CD4-positive, alpha-beta memory T cell (primary cell): ENCODE measurements around the gene GASK1A. TPM values are rescaled to one million over a fixed set of nuclear protein-coding genes. Genes with fewer than 3 reads are reported as not detected.

Experiments used
- CTCF ChIA-PET: fragments of 350-600 bp; sonication (Branson Sonifier 250); formaldehyde crosslinking; loops from one replicate; lab custom pipeline; 2021; ENCODE audit warnings: inconsistent platforms; ENCODE audit not compliant: partially characterized antibody; lab: Charles Lee
- POLR2A ChIA-PET: fragments of 350-600 bp; sonication (Branson Sonifier 250); formaldehyde crosslinking; loops from one replicate; lab custom pipeline; 2021; ENCODE audit not compliant: partially characterized antibody; lab: Charles Lee
- DNase-seq, 5 donors: peaks; one replicate each; pipeline versions ENCODE4 v3.0.0 to v3.0.0-alpha.2; 2020 to 2022; ENCODE audit warnings: mixed read lengths in 1 of 5
- H3K27ac ChIP-seq: one replicate; pipeline ENCODE4 v1.7.0; 2013; ENCODE audit warnings: low read depth, low read length
- H3K27me3 ChIP-seq: 2 replicates; pipeline ENCODE4 v1.7.0; 2013; ENCODE audit warnings: mild to moderate bottlenecking, low read length, moderate library complexity; ENCODE audit not compliant: insufficient read depth
- H3K36me3 ChIP-seq: 2 replicates; pipeline ENCODE4 v1.7.0; 2013; ENCODE audit warnings: mild to moderate bottlenecking, low read length, moderate library complexity; ENCODE audit not compliant: insufficient read depth
- H3K4me1 ChIP-seq: 2 replicates; pipeline ENCODE4 v1.7.0; 2013; ENCODE audit warnings: mild to moderate bottlenecking, low read length, moderate library complexity; ENCODE audit not compliant: insufficient read depth
- H3K4me3 ChIP-seq, 2 donors: one replicate each; pipeline ENCODE4 v1.7.0; 2013; ENCODE audit warnings: low read length in 2 of 2, mild to moderate bottlenecking in 1 of 2
- H3K9me3 ChIP-seq, 2 donors: one replicate each; pipeline ENCODE4 v1.7.0; 2013; ENCODE audit warnings: low read length in 2 of 2, control low read depth in 1 of 2; ENCODE audit not compliant: control insufficient read depth in 1 of 2
- H3K27ac Mint-ChIP-seq, 7 donors: one replicate each; pipeline ENCODE4 v1.8.0; 2020 to 2021; ENCODE audit warnings: mixed read lengths in 7 of 7, mild to moderate bottlenecking in 6 of 7, inconsistent platforms in 3 of 7, moderate library complexity in 3 of 7
- H3K27me3 Mint-ChIP-seq, 2 donors: one replicate each; pipeline ENCODE4 v1.8.0; 2020 to 2021; ENCODE audit warnings: mixed read lengths in 2 of 2
- H3K36me3 Mint-ChIP-seq, 2 donors: one replicate each; pipeline ENCODE4 v1.8.0; 2020 to 2021; ENCODE audit warnings: mixed read lengths in 2 of 2, inconsistent platforms in 1 of 2, mild to moderate bottlenecking in 1 of 2
- H3K4me1 Mint-ChIP-seq, 4 donors: one replicate each; pipeline ENCODE4 v1.8.0; 2020 to 2021; ENCODE audit warnings: mixed read lengths in 4 of 4, mild to moderate bottlenecking in 1 of 4
- H3K4me3 Mint-ChIP-seq, 8 donors: one replicate each; pipeline ENCODE4 v1.8.0; 2020 to 2021; ENCODE audit warnings: mixed read lengths in 8 of 8, mild to moderate bottlenecking in 7 of 8, moderate library complexity in 6 of 8, inconsistent platforms in 3 of 8
- H3K9me3 Mint-ChIP-seq, 8 donors: one replicate each; pipeline ENCODE4 v1.8.0; 2020 to 2021; ENCODE audit warnings: mixed read lengths in 8 of 8, mild to moderate bottlenecking in 5 of 8, inconsistent platforms in 3 of 8, moderate library complexity in 1 of 8
- intact Hi-C: fragments of 100-400 bp; cut with micrococcal nuclease; formaldehyde crosslinking; loops from one replicate; pipeline ENCODE4 v1.15.1; 2023
- polyA plus RNA-seq, 2 donors: library from polyadenylated mRNA; unstranded; fragments of 300-500 nt; fragmentation: Illumina TruSeq; gene quantifications; one replicate each; pipeline ENCODE4 v1.2.3, GENCODE V29; 2021
- total RNA-seq, 2 experiments: library from RNA; stranded (reverse); gene quantifications; one replicate each; pipeline ENCODE4 v1.2.3, GENCODE V29; 2021

The GASK1A gene
- total and polyA plus RNA-seq, 4 experiments from 2014 or later, result not detected

DNA sequence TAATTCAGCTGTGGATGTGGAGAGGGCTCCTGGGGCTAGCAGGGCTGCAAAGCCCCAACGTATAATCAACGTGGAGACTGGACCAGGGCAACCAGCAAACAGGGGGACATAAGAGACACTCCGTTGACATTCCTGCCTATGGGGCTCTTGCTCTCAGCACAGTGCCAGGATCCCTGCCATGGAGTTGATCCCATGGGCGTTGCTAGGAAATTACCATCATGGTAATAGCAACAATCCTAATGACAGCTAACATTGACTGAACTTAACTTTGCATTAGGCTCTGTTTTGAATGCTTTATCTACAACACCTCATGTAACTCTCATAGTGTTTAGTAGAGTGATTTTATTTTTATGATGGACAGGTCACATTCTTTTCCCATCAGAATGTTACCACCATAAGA is 16.9 kb downstream of the GASK1A start:
- peaks cover 0 to 2% of the 10 kb centered on the region in 2 donors for H3K27me3 Mint-ChIP-seq
- H3K4me1 Mint-ChIP-seq, result no peaks in the 10 kb centered on the region
- Histone ChIP-seq H3K27me3 (no peaks in the 10 kb centered on the region), H3K27ac (no peak overlapping the region), H3K4me1 (no peaks in the 10 kb centered on the region), H3K9me3 (no peaks in the 10 kb centered on the region), H3K4me3 (no peak overlapping the region), H3K36me3 (no peaks in the 10 kb centered on the region)
- intact Hi-C loops, result no loop called here
- H3K9me3 Mint-ChIP-seq, result no peaks in the 10 kb centered on the region
- CTCF ChIA-PET, result no interaction called here
- no peak overlapping the region for H3K4me3 Mint-ChIP-seq
- POLR2A ChIA-PET, result no interaction called here
- DNase-seq, result no peak
- H3K27ac Mint-ChIP-seq, result no peak overlapping the region
- no peaks in the 10 kb centered on the region for H3K36me3 Mint-ChIP-seq

GRCh38 chr3:42996633-42997075 is 17.5 kb downstream of the GASK1A start:
- no peak overlapping the region for H3K27ac ChIP-seq
- no peak overlapping the region for H3K4me3 ChIP-seq
- Mint-ChIP-seq H3K27ac (no peak overlapping the region), H3K27me3 (peaks cover 0 to 2% of the 10 kb centered on the region in 2 donors), H3K9me3 (no peaks in the 10 kb centered on the region), H3K36me3 (no peaks in the 10 kb centered on the region), H3K4me3 (no peak overlapping the region), H3K4me1 (no peaks in the 10 kb centered on the region)
- DNase-seq, result no peak
- H3K27me3 ChIP-seq, result no peaks in the 10 kb centered on the region
- ChIA-PET POLR2A (no interaction called here), CTCF (interaction anchor here (0.7 kb wide), 1 partner anchor 31 kb away, joined by 4 read pairs; no protein-coding TSS in a partner anchor)
- intact Hi-C loops, result no loop called here
- H3K9me3 ChIP-seq, result no peaks in the 10 kb centered on the region
- H3K4me1 ChIP-seq, result no peaks in the 10 kb centered on the region
- H3K36me3 ChIP-seq, result no peaks in the 10 kb centered on the region

DNA sequence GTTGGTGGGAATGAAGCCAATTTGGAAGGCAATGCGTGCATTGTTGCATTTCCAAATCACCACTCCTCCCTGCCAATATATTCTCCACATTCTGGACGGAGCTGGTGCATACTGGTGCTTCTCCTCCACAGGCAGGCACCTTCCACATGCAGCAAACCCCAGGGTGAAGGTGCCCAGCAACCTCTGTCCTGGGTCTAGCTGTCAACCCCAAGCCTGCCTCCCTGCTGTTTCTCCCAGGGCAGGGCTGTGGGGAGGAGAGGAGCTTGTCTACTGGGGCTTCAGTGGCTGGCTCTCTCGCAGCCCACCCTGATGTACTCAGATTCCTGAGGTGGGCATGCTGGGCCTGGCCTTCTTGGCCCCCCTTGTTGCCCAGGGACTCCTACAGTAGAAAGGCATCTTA is 20.1 kb downstream of the GASK1A start:
- Mint-ChIP-seq H3K27ac (no peak overlapping the region), H3K36me3 (no peaks in the 10 kb centered on the region), H3K4me1 (no peaks in the 10 kb centered on the region), H3K9me3 (no peaks in the 10 kb centered on the region), H3K27me3 (peaks cover 0 to 2% of the 10 kb centered on the region in 2 donors), H3K4me3 (no peak overlapping the region)
- Histone ChIP-seq H3K4me3 (no peak overlapping the region), H3K9me3 (no peaks in the 10 kb centered on the region), H3K27me3 (no peaks in the 10 kb centered on the region), H3K27ac (no peak overlapping the region), H3K36me3 (no peaks in the 10 kb centered on the region), H3K4me1 (no peaks in the 10 kb centered on the region)
- CTCF ChIA-PET, result interaction anchor here (1.4 to 1.5 kb wide), 2 partner anchors 8 to 72 kb away, joined by 3 to 4 read pairs; no protein-coding TSS in a partner anchor
- intact Hi-C loops, result no loop called here
- no peak for DNase-seq
- POLR2A ChIA-PET, result no interaction called here

DNA sequence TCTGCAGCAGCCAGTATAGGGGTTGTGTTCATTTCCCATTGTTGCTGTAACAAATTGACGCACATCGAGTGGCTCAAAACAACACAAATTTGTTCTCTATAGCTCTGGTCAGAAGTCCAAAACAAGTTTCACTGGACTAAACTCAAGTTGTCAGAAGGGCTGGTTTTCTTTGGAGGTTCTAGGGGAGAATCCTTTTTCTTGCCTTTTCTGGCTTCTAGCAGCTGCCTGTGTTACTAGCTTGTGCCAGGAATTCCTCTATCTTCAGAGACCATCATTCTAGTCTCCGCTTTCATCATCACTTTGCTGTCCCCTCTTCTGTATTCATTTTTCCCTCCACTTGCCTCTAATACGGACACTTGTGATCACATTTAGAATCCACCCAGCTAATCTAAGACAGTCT is 20.5 kb downstream of the GASK1A start:
- Histone ChIP-seq H3K27me3 (no peaks in the 10 kb centered on the region), H3K4me1 (no peaks in the 10 kb centered on the region), H3K9me3 (no peaks in the 10 kb centered on the region), H3K4me3 (no peak overlapping the region), H3K27ac (no peak overlapping the region), H3K36me3 (no peaks in the 10 kb centered on the region)
- H3K4me1 Mint-ChIP-seq, result no peaks in the 10 kb centered on the region
- no peak overlapping the region for H3K4me3 Mint-ChIP-seq
- POLR2A ChIA-PET, result no interaction called here
- no peak for DNase-seq
- CTCF ChIA-PET, result interaction anchor here (0.8 kb wide), 1 partner anchor 37 kb away, joined by 3 read pairs; no protein-coding TSS in a partner anchor
- intact Hi-C loops, result no loop called here
- H3K36me3 Mint-ChIP-seq, result no peaks in the 10 kb centered on the region
- peaks cover 0 to 2% of the 10 kb centered on the region in 2 donors for H3K27me3 Mint-ChIP-seq
- no peak overlapping the region for H3K27ac Mint-ChIP-seq
- H3K9me3 Mint-ChIP-seq, result no peaks in the 10 kb centered on the region

- Mint-ChIP-seq H3K27ac (no peak overlapping the region), H3K27me3 (peaks cover 0 to 2% of the 10 kb centered on the region in 2 donors), H3K9me3 (no peaks in the 10 kb centered on the region), H3K4me3 (no peak overlapping the region), H3K36me3 (no peaks in the 10 kb centered on the region), H3K4me1 (peaks cover 0 to 2% (median 0%) of the 10 kb centered on the region in 4 donors)
- DNase-seq, result no peak
- POLR2A ChIA-PET, result no interaction called here
- H3K27ac ChIP-seq, result no peak overlapping the region
- no peaks in the 10 kb centered on the region for H3K4me1 ChIP-seq
- intact Hi-C loops, result no loop called here
- no peak overlapping the region for H3K4me3 ChIP-seq
- no peaks in the 10 kb centered on the region for H3K9me3 ChIP-seq
- CTCF ChIA-PET, result interaction anchor here (0.8 kb wide), 1 partner anchor 38 kb away, joined by 3 read pairs; no protein-coding TSS in a partner anchor
- H3K27me3 ChIP-seq, result no peaks in the 10 kb centered on the region
- no peaks in the 10 kb centered on the region for H3K36me3 ChIP-seq
Measured at GRCh38 chr3:43000387-43000786, 21.3 kb downstream of the GASK1A start.

- no peaks in the 10 kb centered on the region for H3K36me3 Mint-ChIP-seq
- Histone ChIP-seq H3K9me3 (no peaks in the 10 kb centered on the region), H3K4me3 (no peak overlapping the region), H3K27me3 (no peaks in the 10 kb centered on the region), H3K4me1 (no peaks in the 10 kb centered on the region), H3K27ac (no peak overlapping the region), H3K36me3 (no peaks in the 10 kb centered on the region)
- no peak for DNase-seq
- peaks cover 0 to 9% (median 3%) of the 10 kb centered on the region in 4 donors for H3K4me1 Mint-ChIP-seq
- ChIA-PET CTCF (no interaction called here), POLR2A (no interaction called here)
- H3K27me3 Mint-ChIP-seq, result peaks cover 0 to 2% of the 10 kb centered on the region in 2 donors
- H3K4me3 Mint-ChIP-seq, result no peak overlapping the region
- H3K27ac Mint-ChIP-seq, result no peak overlapping the region
- intact Hi-C loops, result no loop called here
- H3K9me3 Mint-ChIP-seq, result peaks cover 0 to under 1% (median 0%) of the 10 kb centered on the region in 8 donors
Measured at GRCh38 chr3:43001094-43001553, 22.0 kb downstream of the GASK1A start.

DNA sequence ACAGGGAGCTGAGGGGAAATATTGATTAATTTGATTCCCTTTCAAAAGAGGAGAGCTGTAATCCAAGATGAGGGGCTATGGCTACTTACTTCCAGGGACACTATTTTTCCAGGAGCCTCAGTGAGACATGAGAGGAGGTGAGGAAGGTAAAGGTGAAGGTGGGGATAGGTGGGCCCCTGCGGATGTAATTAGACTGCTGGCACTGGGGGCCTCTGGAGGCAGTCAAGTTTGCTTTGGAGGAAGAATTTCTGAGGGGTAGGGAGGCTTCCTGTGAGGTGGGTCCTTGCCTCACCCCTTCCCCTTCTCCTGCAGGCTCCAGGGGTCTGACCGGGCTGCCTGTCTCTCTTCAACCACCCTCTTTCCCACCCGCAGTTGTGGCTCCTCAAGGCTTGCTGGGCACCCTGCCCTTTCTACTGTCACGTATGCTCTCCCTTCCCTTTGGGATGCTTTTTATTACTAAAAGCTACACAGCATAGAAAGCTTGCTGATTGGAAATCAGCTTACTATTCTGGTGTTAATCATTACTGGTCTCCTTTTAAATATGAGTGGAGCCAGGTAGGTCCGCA is 22.5 kb downstream of the GASK1A start:
- H3K27ac Mint-ChIP-seq, result no peak overlapping the region
- no peak overlapping the region for H3K4me3 ChIP-seq
- no peaks in the 10 kb centered on the region for H3K27me3 ChIP-seq
- H3K36me3 ChIP-seq, result no peaks in the 10 kb centered on the region
- no peaks in the 10 kb centered on the region for H3K4me1 ChIP-seq
- H3K4me1 Mint-ChIP-seq, result peaks cover 0 to 14% (median 4%) of the 10 kb centered on the region in 4 donors
- H3K9me3 ChIP-seq, result no peaks in the 10 kb centered on the region
- POLR2A ChIA-PET, result no interaction called here
- H3K36me3 Mint-ChIP-seq, result no peaks in the 10 kb centered on the region
- no peak overlapping the region for H3K27ac ChIP-seq
- peaks cover 0 to 2% of the 10 kb centered on the region in 2 donors for H3K27me3 Mint-ChIP-seq
- peaks cover 0 to 2% (median 0%) of the 10 kb centered on the region in 8 donors for H3K9me3 Mint-ChIP-seq
- no peak overlapping the region for H3K4me3 Mint-ChIP-seq
- no peak for DNase-seq
- CTCF ChIA-PET, result no interaction called here
- intact Hi-C loops, result no loop called here
